ENCODE measurements around the gene PCNX3.

PCNX3 gene

GRCh38 chr11:65627202-65627601 lies 11.6 kb downstream of the PCNX3 start:
- DNase-seq (ENCODE audit: low read depth) = no peak
- H3K4me3 ChIP-seq (ENCODE audit: low read depth, low read length) = no peak overlapping the region
- no peak for TF ChIP-seq CTCF (conservative IDR thresholded peaks at IDR 0.05; ENCODE audit: low read depth, low read length)

GRCh38 chr11:65629579-65629978 lies 14.0 kb downstream of the PCNX3 start:
- H3K4me3 ChIP-seq (ENCODE audit: low read depth, low read length) = no peak overlapping the region
- DNase-seq (ENCODE audit: low read depth) = no peak
- no peak for TF ChIP-seq CTCF (conservative IDR thresholded peaks at IDR 0.05; ENCODE audit: low read depth, low read length)

- no peak overlapping the region for H3K4me3 ChIP-seq (ENCODE audit: low read depth, low read length)
- DNase-seq (ENCODE audit: low read depth) = no peak
- no peak for TF ChIP-seq CTCF (conservative IDR thresholded peaks at IDR 0.05; ENCODE audit: low read depth, low read length)
Observed at GRCh38 chr11:65630215-65630614, 14.6 kb downstream of the PCNX3 start.

- no peak for DNase-seq (ENCODE audit: low read depth)
- H3K4me3 ChIP-seq (ENCODE audit: low read depth, low read length) = no peak overlapping the region
- TF ChIP-seq CTCF (conservative IDR thresholded peaks at IDR 0.05; ENCODE audit: low read depth, low read length) = no peak
Observed at GRCh38 chr11:65633390-65634108, 18.0 kb downstream of the PCNX3 start.

- no peak overlapping the region for H3K4me3 ChIP-seq (ENCODE audit: low read depth, low read length)
- DNase-seq (ENCODE audit: low read depth) = no peak
- no peak for TF ChIP-seq CTCF (conservative IDR thresholded peaks at IDR 0.05; ENCODE audit: low read depth, low read length)
Observed at GRCh38 chr11:65634109-65634436, 18.5 kb downstream of the PCNX3 start.

GRCh38 chr11:65634440-65634839 lies 18.9 kb downstream of the PCNX3 start:
- TF ChIP-seq CTCF (conservative IDR thresholded peaks at IDR 0.05; ENCODE audit: low read depth, low read length) = no peak
- no peak overlapping the region for H3K4me3 ChIP-seq (ENCODE audit: low read depth, low read length)
- no peak for DNase-seq (ENCODE audit: low read depth)

Measured in choroid plexus epithelial cell (primary cell).